Raji (cell line): ENCODE results near the gene UBR4.

Experiments used
- POLR2A ChIP-seq: IDR thresholded peaks from 2 replicates; pipeline ENCODE4 v1.6.1; 2011; ENCODE audit warnings: low read depth, low read length, control low read depth; ENCODE audit not compliant: insufficient read depth

UBR4 gene

DNA sequence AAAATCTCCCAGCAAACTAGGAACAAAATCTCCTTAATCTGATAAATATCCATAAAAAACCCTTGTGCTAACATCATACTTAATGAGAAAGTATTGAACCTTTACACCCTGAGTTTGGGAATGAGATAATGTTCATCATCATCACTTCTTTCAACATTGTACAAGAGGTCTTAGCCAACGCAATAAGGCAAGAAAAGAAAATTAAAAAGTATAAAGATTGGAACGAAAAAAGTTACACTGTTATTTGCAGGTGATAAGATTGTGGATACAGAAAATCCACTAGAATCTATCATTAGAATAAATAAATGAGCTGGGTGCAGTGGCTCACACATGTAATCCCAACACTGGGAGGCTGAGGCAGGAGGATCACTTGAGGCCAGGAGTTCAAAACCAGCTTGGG lies 76.7 kb downstream of the UBR4 start:
- no peak for TF ChIP-seq POLR2A

DNA sequence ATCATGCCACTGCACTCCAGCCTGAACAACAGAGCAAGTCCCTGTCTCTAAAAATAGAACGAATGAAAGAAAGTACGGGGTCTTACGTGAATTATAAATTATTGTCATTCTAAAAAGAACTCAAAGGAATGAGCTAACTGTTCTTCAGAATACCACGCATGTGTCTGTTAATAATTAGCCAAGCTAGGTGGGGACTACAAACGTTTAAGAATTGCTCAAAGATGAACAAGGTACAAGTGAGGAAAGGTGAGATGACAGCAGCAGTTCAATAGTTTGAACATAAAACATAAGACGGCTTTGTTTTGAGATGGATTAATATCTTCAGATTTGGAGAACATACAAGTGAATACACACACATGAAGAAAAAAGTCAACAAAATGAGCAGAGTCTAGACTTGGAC lies 79.6 kb downstream of the UBR4 start:
- no peak for TF ChIP-seq POLR2A

DNA sequence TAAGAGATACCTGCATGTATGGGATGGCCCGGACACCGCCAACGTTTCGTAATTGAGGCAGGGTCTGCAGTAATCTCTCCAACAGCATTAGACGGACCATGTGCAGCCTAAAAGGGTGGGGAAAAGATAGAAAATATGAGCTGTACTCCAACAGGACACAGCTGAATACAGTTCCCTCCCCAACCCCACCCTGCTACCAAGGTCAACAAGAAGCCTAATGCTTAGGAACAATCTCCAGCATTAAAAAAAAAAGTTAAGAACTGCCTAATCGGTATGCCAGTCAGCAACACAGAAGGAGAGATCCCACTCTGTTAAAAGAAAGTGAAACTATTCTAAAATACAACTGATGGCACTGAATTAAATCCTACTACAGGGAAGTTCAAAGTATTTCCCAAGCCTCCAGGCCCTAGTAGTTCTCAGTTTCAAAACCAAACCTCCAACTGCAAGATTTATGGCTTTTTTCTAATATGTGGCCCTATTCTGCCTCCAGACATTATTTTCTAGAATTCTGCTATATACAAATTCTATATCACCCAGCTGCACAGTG lies 81.0 kb downstream of the UBR4 start:
- TF ChIP-seq POLR2A, result no peak

DNA sequence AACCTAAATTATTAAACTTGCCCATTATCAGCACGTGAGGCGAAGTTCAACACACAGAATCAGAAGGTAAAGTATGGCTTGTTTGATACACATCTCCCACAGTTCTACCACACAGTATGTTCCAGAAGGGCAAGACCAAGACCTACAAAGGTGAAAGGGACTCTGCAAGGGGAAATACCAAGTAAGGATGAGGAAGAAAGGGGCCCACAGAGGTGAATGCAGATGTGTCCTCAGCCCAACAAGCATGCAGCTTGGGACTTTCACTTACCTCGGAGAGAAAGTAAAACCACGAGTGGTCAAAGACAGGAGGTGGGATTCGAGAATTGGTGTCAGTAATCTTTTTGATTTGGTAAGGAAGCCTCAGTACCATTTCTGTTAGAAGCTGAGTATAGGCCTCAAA lies 85.8 kb downstream of the UBR4 start:
- no peak for TF ChIP-seq POLR2A

DNA sequence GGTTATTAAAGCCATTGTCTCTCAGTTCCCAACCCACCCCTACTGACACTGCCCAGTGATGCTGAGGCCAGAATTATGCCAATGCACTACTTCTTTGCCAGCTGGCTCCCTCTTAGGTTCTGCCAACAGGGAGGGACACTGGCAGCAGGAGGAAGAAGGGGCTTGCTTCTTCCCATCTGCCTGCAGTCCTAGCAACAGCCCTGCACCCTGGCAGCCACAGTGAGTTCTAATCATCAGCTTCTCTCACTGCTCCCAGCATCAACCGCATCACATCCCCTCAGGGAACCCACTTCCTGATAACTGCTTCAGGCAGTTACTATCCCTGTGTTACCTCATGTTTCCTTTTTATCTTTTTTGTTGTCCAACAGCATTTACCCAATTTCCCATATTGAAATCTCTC lies 86.2 kb downstream of the UBR4 start:
- TF ChIP-seq POLR2A, result no peak

DNA sequence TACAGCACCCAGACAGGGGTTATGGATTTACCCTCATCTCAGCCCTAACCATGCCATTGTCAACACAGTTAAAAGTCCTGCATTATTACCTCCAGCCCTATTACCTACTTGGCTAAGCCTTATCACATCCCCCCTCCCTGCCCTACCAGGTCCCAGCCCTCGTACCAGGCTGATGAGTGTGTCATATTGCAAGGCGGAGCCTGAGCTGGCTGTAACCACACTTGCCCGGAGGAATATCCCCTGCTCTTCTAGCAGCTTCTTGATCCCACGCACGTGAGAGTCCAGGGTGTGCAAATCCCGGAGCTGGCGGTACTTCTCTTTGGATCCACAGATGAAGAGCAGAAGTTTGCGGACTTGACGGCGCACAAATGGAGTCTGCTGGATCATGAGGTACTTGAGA lies 87.4 kb downstream of the UBR4 start:
- TF ChIP-seq POLR2A, result no peak

DNA sequence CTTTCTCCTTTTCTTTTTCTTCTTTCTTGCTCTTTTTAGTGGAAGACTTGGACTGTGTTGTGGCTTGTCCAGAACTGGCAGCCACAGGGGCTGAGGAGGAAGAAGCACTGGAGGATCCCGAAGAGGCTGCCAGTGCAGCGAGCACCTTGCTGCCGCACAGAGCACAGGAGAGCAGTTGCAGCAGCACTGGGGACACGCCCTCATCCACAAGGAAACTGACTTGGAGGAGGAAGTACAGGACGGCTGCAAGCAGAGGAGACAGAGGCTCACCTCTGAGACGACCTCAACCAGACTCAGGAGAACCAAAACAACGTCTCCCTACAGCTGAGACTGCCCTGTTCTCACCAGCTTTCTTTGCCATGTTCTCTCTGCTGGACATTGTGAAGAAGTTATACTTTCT lies 88.9 kb downstream of the UBR4 start:
- TF ChIP-seq POLR2A, result no peak

DNA sequence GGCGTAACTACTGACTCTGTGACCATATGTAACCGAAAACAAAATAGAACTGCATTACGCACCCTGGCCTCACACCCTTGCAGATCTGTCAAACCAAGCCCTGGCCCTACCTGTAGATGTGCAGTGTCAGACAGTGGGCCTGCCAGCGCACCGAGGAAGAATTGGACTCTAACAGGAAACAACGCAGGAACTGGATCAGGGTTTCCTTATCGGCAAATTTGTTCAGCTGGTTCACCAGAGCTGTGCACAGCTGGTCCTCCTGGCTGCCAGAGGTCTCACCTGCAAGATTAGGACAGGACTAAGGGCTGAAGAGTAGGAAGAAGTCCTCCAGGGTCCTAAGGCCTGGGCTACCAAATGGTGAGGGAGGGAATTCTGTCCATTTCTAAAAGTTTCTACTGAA lies 90.0 kb downstream of the UBR4 start:
- TF ChIP-seq POLR2A, result no peak

DNA sequence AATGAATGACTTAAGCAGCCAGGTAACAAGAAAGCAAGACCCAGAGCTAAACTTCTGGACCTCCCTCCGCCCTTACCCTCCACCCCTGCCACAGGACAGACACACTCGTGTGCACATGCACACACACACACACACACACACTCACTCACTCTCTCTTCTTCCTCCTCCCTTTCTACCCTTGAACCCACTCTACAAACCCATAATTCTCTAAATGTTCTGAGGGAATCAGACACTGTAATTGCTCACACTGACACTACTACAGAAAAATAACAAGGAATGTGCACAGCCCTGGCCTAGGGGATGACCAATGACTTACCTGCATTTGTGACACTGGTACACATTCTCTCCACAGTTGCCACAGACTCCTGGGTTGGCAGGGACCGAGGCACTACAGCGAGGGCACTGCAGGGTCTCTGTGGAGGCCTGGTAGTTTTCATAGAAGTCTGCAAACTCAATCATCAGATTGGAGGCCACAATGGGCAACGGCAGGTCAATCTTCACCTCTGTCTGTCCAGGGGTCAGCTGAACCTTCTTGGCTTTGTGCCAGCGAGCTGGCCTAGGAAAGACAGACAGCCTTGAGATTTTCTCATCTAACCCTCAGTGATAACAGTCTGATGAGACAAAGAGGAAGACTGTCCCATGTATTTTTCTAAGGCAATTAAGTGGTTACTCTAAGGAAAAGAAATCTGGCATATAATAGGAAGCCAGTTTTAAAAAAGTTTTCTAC lies 94.8 kb downstream of the UBR4 start:
- no peak for TF ChIP-seq POLR2A

DNA sequence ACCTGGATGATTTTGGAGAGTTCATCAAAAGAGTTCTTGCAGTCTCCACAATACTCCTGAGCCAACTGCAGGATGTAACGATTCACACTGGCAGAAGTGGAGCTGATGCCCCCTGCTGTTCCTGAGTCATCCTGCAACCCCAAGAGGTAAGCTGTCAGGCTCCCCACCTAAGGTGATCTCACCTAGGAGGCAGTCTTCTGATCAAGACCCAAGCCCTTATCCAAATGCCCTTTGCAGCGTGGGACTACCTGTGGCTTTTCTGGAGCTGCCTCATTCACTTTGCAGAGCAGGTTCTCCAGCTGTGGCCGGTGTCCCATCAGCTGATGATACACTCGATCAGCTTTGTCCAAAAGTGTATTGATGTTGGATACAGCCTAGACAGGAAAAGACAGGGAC lies 96.4 kb downstream of the UBR4 start:
- no peak for TF ChIP-seq POLR2A

DNA sequence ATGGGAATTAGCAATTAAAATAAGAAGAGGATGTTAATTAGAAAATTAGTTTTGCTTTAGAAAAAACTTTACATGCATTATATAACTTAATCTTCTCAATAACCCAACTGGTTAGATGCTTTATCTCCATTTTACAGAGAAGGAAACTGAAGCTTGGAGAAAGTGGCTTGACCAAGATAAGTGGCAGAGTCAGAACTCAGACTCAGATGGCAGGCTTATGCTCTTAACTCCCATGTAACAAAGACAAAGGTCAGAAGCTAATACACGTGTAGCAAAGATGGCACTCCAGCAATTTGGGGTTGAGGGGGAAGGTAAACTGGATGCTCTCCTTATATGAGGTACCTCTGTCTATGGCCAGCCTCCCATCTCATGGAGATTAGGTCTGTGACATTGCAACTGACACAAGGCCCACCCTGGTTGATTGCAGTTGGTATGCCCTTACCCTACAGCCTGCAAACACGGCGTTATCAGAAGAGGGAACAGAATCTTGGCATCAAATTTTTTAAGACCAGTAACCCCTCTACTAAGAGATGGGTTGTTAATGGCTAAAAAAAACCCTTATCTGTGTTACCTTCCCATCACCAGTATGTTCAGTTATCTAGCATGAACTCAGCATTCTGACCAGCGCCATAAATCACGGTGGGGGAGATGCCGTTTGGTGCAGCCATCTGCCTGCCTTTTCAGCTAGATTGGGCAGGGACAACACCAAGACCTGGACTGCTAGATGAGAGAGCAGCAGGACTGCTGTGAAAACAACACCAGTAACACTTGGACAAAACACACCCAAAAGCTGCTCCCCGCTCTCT lies 97.0 kb downstream of the UBR4 start:
- TF ChIP-seq POLR2A, result no peak

DNA sequence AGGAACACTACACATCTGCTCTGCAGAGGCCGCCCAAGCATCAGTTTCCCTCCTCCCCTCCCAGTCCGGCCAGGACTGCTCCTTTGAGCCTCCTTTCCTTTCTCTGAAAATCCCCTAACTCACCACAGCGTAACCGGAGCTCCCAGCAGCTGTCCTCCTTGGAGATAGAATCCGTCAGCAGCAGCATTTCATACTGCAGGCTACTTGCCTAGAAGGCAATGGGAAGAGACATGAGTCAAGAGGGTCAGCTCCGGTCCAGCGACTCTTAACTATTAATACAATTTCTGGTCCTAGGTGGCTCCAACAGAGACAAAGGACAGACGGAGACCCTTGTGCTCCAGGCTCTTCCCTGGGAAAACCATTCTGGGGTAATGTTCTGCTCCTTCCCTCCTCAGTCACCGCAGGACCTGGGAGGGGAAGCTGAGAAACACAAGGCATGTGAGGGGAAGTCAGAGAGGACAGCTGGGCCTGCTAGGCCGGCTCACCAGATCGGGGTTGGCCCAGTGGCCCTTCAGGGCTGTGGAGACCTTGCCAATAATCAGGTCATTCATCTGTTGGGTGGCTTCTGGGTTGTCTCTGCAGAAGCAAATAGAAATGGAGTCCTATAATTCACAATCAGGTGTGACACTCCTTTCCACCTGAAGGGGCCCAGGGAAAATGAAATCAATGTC lies 99.7 kb downstream of the UBR4 start:
- TF ChIP-seq POLR2A, result no peak

DNA sequence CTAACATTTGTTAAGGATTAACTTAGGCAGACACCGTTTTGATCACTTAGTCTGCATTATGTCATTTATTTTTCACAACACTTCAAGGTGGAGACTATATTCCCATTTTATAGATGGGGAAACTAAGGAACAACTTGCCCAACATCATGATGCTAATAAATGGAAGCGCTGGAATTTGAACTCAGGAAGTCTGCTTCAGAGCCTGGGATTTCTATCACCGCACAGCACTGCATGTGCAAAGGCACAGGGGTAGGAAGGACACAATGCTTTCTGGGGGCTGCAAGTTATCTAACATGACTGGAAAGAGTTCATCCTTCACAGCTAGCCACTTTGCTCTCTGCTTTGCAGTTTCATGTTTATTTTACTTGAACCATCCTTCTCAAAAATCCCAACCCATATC lies 100.5 kb downstream of the UBR4 start:
- TF ChIP-seq POLR2A, result no peak

DNA sequence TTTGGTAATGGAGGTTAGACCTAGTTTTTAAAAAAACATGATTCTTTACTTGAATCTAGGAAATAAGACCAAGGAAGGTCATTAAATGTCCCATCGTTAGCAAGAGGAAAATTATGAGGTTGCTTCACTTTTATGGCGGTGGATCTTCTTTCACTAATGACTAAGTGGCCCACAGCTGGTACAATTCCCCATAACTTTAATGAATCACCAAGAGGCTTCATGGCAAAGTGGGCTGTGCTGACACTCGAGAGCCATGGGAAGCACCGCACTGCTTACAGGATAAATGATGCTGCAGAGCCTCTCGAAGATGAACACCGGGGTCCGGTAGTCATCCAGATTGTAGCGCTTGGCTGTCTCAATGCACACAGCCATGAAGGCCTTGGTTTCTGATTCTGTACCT lies 108.8 kb downstream of the UBR4 start:
- TF ChIP-seq POLR2A, result no peak

DNA sequence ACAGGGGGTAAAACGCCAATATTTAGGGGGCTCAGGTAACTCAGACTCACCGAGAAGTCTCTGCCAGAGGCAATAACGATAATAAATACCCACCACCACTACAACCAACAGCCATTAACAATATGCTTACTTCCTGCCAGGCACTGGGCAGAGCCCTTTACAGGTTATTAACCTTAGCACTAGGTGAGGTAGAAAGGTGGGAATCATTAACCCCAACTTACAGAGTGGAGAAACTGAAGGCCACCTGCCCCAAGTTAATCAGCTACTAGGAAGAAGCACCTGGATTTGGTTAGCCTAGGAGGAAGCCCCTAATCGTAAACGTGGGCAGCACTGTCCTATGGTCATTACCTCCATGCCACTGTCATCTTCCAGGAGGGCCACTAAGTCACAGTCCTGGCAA lies 110.0 kb downstream of the UBR4 start:
- TF ChIP-seq POLR2A, result no peak

DNA sequence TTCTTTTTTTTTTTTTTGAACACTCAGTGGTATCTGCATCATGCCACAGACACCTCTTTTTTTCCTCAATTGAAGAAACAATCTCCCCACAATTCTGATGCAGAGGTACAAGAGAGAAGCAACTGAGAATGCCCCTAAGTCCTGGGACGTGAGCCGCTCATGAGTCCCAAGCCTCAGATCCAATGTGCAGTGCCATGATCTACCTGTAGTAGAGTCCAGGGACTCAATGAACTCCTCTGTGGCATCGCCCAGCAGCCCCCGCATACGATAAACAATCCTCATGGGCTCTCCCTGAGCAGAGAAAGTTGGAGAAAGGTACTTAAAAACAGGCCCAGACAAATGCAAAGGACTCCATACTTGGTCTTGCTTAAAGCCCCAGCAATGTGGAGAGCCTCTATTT lies 113.1 kb downstream of the UBR4 start:
- TF ChIP-seq POLR2A, result no peak
